DMS79 treated with DMSO at 0.1 percent for 48 hours (cell line): ENCODE measurements around the gene IL21R.

Source experiments
- DNase-seq: peaks from one replicate; lab custom pipeline; 2025; lab: John Stamatoyannopoulos, UW

IL21R gene

GRCh38 chr16:27401768-27402568 lies at the start of gene IL21R:
Gene IL21R, plus strand, starts transcription at chr16:27402174. Its CDS starts 27,898 bp downstream, at chr16:27430072.
- no peak for DNase-seq

- no peak for DNase-seq
These were observed 48.1 kb upstream of the IL21R start for GRCh38 chr16:27353853-27354252.

- no peak for DNase-seq
These were observed 46.4 kb upstream of the IL21R start for GRCh38 chr16:27355610-27356009.

- no peak for DNase-seq
These were observed 45.2 kb upstream of the IL21R start for GRCh38 chr16:27356794-27357193.

GRCh38 chr16:27359051-27359450 lies 42.9 kb upstream of the IL21R start:
- no peak for DNase-seq

GRCh38 chr16:27359615-27360014 lies 42.4 kb upstream of the IL21R start:
- no peak for DNase-seq

GRCh38 chr16:27361987-27362386 lies 40.0 kb upstream of the IL21R start:
- no peak for DNase-seq

GRCh38 chr16:27362570-27363245 lies 39.3 kb upstream of the IL21R start:
- DNase-seq, result no peak

GRCh38 chr16:27363246-27363632 lies 38.7 kb upstream of the IL21R start:
- no peak for DNase-seq

GRCh38 chr16:27363797-27364196 lies 38.2 kb upstream of the IL21R start:
- DNase-seq, result no peak

GRCh38 chr16:27364493-27365141 lies 37.4 kb upstream of the IL21R start:
- no peak for DNase-seq

- no peak for DNase-seq
These were observed 36.6 kb upstream of the IL21R start for GRCh38 chr16:27365142-27366089.

GRCh38 chr16:27366687-27367460 lies 35.1 kb upstream of the IL21R start:
- no peak for DNase-seq

- DNase-seq, result no peak
These were observed 34.3 kb upstream of the IL21R start for GRCh38 chr16:27367461-27368357.

- DNase-seq, result no peak
These were observed 33.6 kb upstream of the IL21R start for GRCh38 chr16:27368358-27368722.

GRCh38 chr16:27369806-27370205 lies 32.2 kb upstream of the IL21R start:
- DNase-seq, result no peak

- DNase-seq, result no peak
These were observed 31.7 kb upstream of the IL21R start for GRCh38 chr16:27370318-27370717.

GRCh38 chr16:27373312-27373711 lies 28.7 kb upstream of the IL21R start:
- DNase-seq, result no peak

GRCh38 chr16:27374221-27374803 lies 27.7 kb upstream of the IL21R start:
- DNase-seq, result no peak
